Esophagus (tissue), 2 donors: Measurements from ENCODE around the gene CACNA1H. TPM values are rescaled to one million over a fixed set of nuclear protein-coding genes. Genes with fewer than 3 reads are reported as not detected.

Experiments used
- H3K27ac ChIP-seq, 2 donors: one replicate each; pipeline ENCODE4 v1.5.1; 2013; ENCODE audit warnings: low read depth in 2 of 2, mild to moderate bottlenecking in 2 of 2, inconsistent platforms in 1 of 2, low read length in 1 of 2, moderate library complexity in 1 of 2
- H3K27me3 ChIP-seq, 2 donors: one replicate each; pipeline ENCODE4 v1.6.1; 2013; ENCODE audit warnings: low read length in 2 of 2, control low read depth in 1 of 2, mild to moderate bottlenecking in 1 of 2; ENCODE audit not compliant: insufficient read depth in 2 of 2, control insufficient read depth in 1 of 2
- H3K36me3 ChIP-seq, 2 donors: one replicate each; pipeline ENCODE4 v1.6.1; 2013; ENCODE audit warnings: low read length in 1 of 2; ENCODE audit not compliant: control insufficient read depth in 2 of 2, insufficient read depth in 2 of 2
- H3K4me1 ChIP-seq, 2 donors: one replicate each; pipeline ENCODE4 v1.6.1; 2013; ENCODE audit warnings: low read length in 1 of 2; ENCODE audit not compliant: control insufficient read depth in 2 of 2, insufficient read depth in 2 of 2
- H3K4me3 ChIP-seq, 2 donors: one replicate each; pipeline ENCODE4 v1.5.1; 2013; ENCODE audit warnings: low read length in 2 of 2, mild to moderate bottlenecking in 2 of 2, low read depth in 1 of 2, moderate library complexity in 1 of 2
- H3K9me3 ChIP-seq, 2 donors: one replicate each; pipeline ENCODE4 v1.6.1; 2013; ENCODE audit warnings: mild to moderate bottlenecking in 2 of 2, low read depth in 1 of 2, low read length in 1 of 2, moderate library complexity in 1 of 2; ENCODE audit not compliant: control insufficient read depth in 2 of 2, insufficient read depth in 1 of 2
- WGBS, 2 donors: extraction: QIAGEN DNeasy Blood & Tissue Kit; methylation state at CpG; one replicate each; pipeline ENCODE4 v1.1.7; 2013; 5-methylcytosine and 5-hydroxymethylcytosine counted together
- polyA plus RNA-seq, 2 donors: library from polyadenylated mRNA; stranded (reverse); fragments of 200-250 nt; gene quantifications; one replicate each; pipeline ENCODE4 v1.2.3, GENCODE V29; 2013
- donor health status: healthy with polysubstance abuse.
- donor health status: Bipolar disorder and iron deficiency.

Gene CACNA1H
- polyA plus RNA-seq, 2 donors: 6.4 to 6.5 TPM

DNA sequence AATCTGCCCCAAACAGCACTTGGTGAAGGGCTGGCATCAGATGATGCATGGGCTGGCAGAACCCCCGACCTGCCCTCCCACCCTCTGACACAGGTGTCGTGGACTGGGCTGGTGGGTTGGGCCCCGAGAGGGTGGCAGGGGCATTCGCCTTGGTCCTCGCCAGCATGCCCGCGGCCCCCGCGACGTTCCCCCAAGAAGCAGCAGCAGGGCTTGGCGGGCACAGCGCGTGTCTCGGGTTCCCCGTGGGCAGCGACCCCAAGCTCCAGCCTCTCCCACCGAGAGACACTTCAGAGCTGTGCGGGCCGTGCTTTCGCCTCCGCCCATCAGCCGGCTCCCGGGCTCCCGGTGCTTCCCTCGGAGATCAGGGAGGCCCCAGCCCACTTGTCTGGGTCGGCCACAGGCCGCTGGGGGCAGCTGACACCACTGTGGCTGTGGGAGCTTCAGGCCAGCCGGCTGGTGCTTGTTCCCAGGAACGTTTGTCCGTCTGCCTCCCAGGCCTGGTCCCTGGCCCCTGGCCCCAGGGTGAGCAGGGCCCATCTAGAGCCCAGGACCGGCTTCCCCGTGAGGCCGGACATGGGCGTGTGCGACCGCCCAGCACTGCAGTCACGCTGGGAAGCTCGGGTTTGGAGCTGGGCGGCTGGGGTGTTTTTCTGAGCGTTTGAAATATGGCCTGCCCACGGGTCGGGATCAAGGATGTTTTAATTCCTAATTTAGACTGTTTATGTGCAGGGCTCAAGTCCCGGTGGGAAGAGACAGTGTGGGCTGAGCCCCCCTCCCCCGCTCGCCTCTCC lies 16.6 kb downstream of the CACNA1H start:
- no peaks in the 10 kb centered on the region for H3K36me3 ChIP-seq
- H3K27ac ChIP-seq: peak overlapping the region; percentile 54 to 55
- H3K4me3 ChIP-seq: no peak overlapping the region
- H3K27me3 ChIP-seq: no peaks in the 10 kb centered on the region
- 58 to 64% methylated on average over 45 of the region's 45 CpGs for WGBS, 2 donors
- H3K9me3 ChIP-seq: no peaks in the 10 kb centered on the region
- H3K4me1 ChIP-seq: peaks cover 2 to 4% of the 10 kb centered on the region in 2 donors

GRCh38 chr16:1170076-1170418 lies 17.1 kb downstream of the CACNA1H start:
- Histone ChIP-seq H3K36me3 (no peaks in the 10 kb centered on the region), H3K4me1 (peaks cover 2 to 4% of the 10 kb centered on the region in 2 donors), H3K4me3 (no peak overlapping the region), H3K27ac (peak overlapping the region; percentile 45 to 68), H3K27me3 (no peaks in the 10 kb centered on the region), H3K9me3 (no peaks in the 10 kb centered on the region)
- WGBS, 2 donors: 47 to 55% methylated on average over 13 of the region's 13 CpGs

- peaks cover 2 to 4% of the 10 kb centered on the region in 2 donors for H3K4me1 ChIP-seq
- WGBS, 2 donors: 59 to 73% methylated on average over 12 of the region's 12 CpGs
- peak overlapping the region; percentile 11 to 17 for H3K27ac ChIP-seq
- no peaks in the 10 kb centered on the region for H3K27me3 ChIP-seq
- no peak overlapping the region for H3K4me3 ChIP-seq
- H3K9me3 ChIP-seq: no peaks in the 10 kb centered on the region
- H3K36me3 ChIP-seq: no peaks in the 10 kb centered on the region
Measured at GRCh38 chr16:1171001-1171400, 18.1 kb downstream of the CACNA1H start.

- 66 to 77% methylated on average over 35 to 36 of the region's 36 CpGs for WGBS, 2 donors
- no peaks in the 10 kb centered on the region for H3K36me3 ChIP-seq
- no peaks in the 10 kb centered on the region for H3K27me3 ChIP-seq
- peak overlapping the region; percentile 9 to 25 for H3K27ac ChIP-seq
- no peaks in the 10 kb centered on the region for H3K9me3 ChIP-seq
- peaks cover 2 to 4% of the 10 kb centered on the region in 2 donors for H3K4me1 ChIP-seq
- no peak overlapping the region for H3K4me3 ChIP-seq
Measured at GRCh38 chr16:1171854-1172428, 19.0 kb downstream of the CACNA1H start.

DNA sequence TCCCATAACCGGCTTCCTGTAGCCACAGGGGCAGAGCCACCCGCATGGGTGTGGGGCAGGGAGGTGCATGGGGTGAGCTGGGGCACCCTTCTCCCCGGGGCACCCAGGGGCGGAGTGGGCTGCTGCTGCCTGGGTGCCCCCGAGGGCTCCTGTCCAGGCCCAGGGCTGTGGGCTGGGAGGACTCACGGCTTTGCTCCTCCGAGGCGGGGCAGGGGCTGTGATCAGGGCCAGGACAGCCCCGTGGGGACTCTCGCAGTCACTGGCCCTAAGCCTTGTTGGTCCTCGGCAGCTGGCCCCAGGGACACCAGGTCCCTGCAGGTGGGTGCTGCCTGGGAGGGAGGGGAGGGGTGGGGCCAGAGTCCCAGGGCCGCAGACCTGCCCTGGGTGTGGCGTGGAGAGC lies 19.7 kb downstream of the CACNA1H start:
- Histone ChIP-seq H3K27ac (peak overlapping the region in 1 of 2 donors; percentile 25), H3K9me3 (no peaks in the 10 kb centered on the region), H3K27me3 (no peaks in the 10 kb centered on the region), H3K4me3 (no peak overlapping the region), H3K36me3 (no peaks in the 10 kb centered on the region), H3K4me1 (peaks cover 2% of the 10 kb centered on the region in 2 donors)
- 70 to 74% methylated on average over 13 of the region's 13 CpGs for WGBS, 2 donors

GRCh38 chr16:1173788-1174451 lies 21.0 kb downstream of the CACNA1H start:
- Histone ChIP-seq H3K4me1 (no peaks in the 10 kb centered on the region), H3K9me3 (no peaks in the 10 kb centered on the region), H3K36me3 (no peaks in the 10 kb centered on the region), H3K4me3 (no peak overlapping the region), H3K27me3 (no peaks in the 10 kb centered on the region), H3K27ac (no peak overlapping the region)
- WGBS, 2 donors: 69 to 71% methylated on average over 14 of the region's 14 CpGs

- H3K9me3 ChIP-seq: no peaks in the 10 kb centered on the region
- H3K27ac ChIP-seq: no peak overlapping the region
- H3K4me3 ChIP-seq: no peak overlapping the region
- H3K36me3 ChIP-seq: no peaks in the 10 kb centered on the region
- WGBS, 2 donors: 56 to 65% methylated on average over 33 to 38 of the region's 38 CpGs
- no peaks in the 10 kb centered on the region for H3K4me1 ChIP-seq
- no peaks in the 10 kb centered on the region for H3K27me3 ChIP-seq
Measured at GRCh38 chr16:1174477-1175357, 21.8 kb downstream of the CACNA1H start.

DNA sequence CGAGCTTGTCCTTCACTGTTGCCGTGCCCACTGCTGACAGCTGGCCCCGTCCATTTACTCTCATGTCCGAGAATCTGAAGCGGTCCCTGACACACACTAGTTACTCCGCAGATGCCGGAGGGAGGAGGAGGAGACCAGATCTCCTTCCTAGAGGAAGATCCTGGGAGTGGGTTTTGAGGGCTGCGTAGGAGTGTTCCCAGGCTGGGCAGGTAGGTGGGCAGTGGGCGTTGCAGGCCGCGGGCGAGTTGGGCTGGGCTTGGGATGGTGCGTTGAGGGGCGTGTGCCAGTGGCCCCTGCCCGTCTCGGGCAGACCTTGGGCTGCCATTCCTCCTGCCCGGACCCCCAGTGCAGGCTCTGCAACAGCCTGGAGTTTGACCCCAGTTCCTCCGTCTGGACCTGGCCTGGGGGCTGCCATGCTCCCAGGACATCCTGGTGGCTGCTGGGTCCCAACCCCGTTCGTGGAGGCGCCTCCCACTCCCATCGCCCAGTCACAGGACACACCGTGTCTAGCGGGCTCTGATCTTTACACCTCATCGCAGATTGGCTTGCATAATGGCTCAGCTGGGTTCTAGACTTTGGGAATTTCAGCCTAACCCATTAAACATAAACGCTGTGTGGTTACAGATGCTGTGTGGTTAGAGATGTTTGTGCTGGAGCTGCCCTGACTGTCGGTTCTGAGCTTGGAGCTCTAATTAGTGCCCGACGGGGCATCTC lies 22.8 kb downstream of the CACNA1H start:
- Histone ChIP-seq H3K9me3 (no peaks in the 10 kb centered on the region), H3K27me3 (no peaks in the 10 kb centered on the region), H3K4me1 (no peaks in the 10 kb centered on the region), H3K4me3 (no peak overlapping the region), H3K36me3 (no peaks in the 10 kb centered on the region), H3K27ac (no peak overlapping the region)
- WGBS, 2 donors: 79 to 86% methylated on average over 29 of the region's 29 CpGs
